MCF 10A (cell line): Measurements from ENCODE around the gene LRRN2. TPM values are rescaled to one million over a fixed set of nuclear protein-coding genes. Genes with fewer than 3 reads are reported as not detected.

ENCODE experiments used
- BruUV-seq: library from RNA; stranded (reverse); fragments of 400-500 nt; replicated peaks from 2 replicates; lab custom pipeline; 2021; lab: Mats Ljungman, UMichigan
- CTCF ChIA-PET: fragments of 300-600 bp; sonication (Branson Sonifier 250); formaldehyde crosslinking; extraction: SDS; loops from one replicate; lab custom pipeline; 2021; ENCODE audit warnings: antibody characterized with exemption, inconsistent platforms; lab: Yijun Ruan, JAX
- POLR2A ChIA-PET: fragments of 300-600, 350-650 bp; sonication (Branson Sonifier 250); formaldehyde crosslinking; extraction: SDS; loops from one replicate; lab custom pipeline; 2020; ENCODE audit warnings: antibody characterized with exemption, inconsistent platforms; lab: Yijun Ruan, JAX
- DNase-seq: peaks from one replicate; pipeline ENCODE4 v3.0.0-alpha.2; 2018; ENCODE audit not compliant: unreplicated experiment
- H3K27ac Mint-ChIP-seq: one replicate; pipeline ENCODE4 v1.8.0; 2022; ENCODE audit warnings: mild to moderate bottlenecking, low read depth, mixed read lengths; ENCODE audit not compliant: unreplicated experiment
- H3K27me3 Mint-ChIP-seq: one replicate; pipeline ENCODE4 v1.8.0; 2022; ENCODE audit warnings: mixed read lengths; ENCODE audit not compliant: insufficient read depth, unreplicated experiment
- H3K36me3 Mint-ChIP-seq: one replicate; pipeline ENCODE4 v1.8.0; 2022; ENCODE audit warnings: mild to moderate bottlenecking, moderate library complexity, mixed read lengths; ENCODE audit not compliant: insufficient read depth, unreplicated experiment
- H3K4me1 Mint-ChIP-seq: one replicate; pipeline ENCODE4 v1.8.0; 2022; ENCODE audit warnings: mixed read lengths; ENCODE audit not compliant: insufficient read depth, unreplicated experiment
- H3K4me3 Mint-ChIP-seq: one replicate; pipeline ENCODE4 v1.8.0; 2022; ENCODE audit warnings: mild to moderate bottlenecking, moderate library complexity, mixed read lengths; ENCODE audit not compliant: unreplicated experiment
- H3K9me3 Mint-ChIP-seq: one replicate; pipeline ENCODE4 v1.8.0; 2022; ENCODE audit warnings: mixed read lengths; ENCODE audit not compliant: unreplicated experiment
- intact Hi-C: fragments of 100-400 bp; cut with micrococcal nuclease; formaldehyde crosslinking; loops from 2 replicates; pipeline ENCODE4 v1.14.1; 2022
- total RNA-seq: library from RNA; stranded (reverse); gene quantifications from 2 replicates; pipeline ENCODE4 v1.2.3, GENCODE V29; 2022
- TF ChIP-seq, protein P1 (sequence below): fragments of 200-600 bp; IDR thresholded peaks from one replicate; pipeline ENCODE4 v1.8.0; 2022; ENCODE audit warnings: antibody characterized with exemption, mild to moderate bottlenecking; ENCODE audit not compliant: unreplicated experiment

LRRN2 gene
- total RNA-seq, 1 experiment from 2014 or later = not detected

DNA sequence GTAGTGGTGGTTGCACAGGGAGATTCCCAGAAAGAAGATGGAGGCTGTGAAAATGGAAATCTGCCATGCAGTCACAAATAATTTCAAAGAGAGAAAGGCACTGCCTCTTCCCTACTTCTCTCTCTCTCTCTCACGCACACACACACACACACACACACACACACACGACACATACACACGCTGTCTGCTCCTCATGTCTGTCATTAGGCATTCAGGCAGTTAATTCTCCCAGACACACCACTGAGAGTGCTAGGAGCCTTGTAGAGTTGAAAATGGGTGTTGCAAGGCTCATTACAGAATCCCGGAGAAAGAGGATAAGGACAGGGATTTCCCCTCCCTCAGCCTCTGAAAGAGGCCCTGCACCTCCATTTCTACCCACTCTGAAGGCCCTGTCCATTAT, 47.8 kb upstream of the LRRN2 start:
- no peak for DNase-seq
- peaks cover 6% of the 10 kb centered on the region for H3K4me1 Mint-ChIP-seq
- intact Hi-C loops = no loop called here
- ChIA-PET POLR2A (interaction anchor here (0.7 kb wide), 1 partner anchor 11 kb away, joined by 4 read pairs; no protein-coding TSS in a partner anchor), CTCF (interaction anchor here (1.2 to 3.0 kb wide), 5 partner anchors 14 to 570 kb away, joined by 5 to 23 read pairs (median 7); no protein-coding TSS in a partner anchor)
- no peak overlapping the region for H3K27ac Mint-ChIP-seq
- BruUV-seq = no TSS peak
- H3K9me3 Mint-ChIP-seq = peaks cover 11% of the 10 kb centered on the region
- H3K27me3 Mint-ChIP-seq = peaks cover 63% of the 10 kb centered on the region
- TF ChIP-seq, protein P1, sequence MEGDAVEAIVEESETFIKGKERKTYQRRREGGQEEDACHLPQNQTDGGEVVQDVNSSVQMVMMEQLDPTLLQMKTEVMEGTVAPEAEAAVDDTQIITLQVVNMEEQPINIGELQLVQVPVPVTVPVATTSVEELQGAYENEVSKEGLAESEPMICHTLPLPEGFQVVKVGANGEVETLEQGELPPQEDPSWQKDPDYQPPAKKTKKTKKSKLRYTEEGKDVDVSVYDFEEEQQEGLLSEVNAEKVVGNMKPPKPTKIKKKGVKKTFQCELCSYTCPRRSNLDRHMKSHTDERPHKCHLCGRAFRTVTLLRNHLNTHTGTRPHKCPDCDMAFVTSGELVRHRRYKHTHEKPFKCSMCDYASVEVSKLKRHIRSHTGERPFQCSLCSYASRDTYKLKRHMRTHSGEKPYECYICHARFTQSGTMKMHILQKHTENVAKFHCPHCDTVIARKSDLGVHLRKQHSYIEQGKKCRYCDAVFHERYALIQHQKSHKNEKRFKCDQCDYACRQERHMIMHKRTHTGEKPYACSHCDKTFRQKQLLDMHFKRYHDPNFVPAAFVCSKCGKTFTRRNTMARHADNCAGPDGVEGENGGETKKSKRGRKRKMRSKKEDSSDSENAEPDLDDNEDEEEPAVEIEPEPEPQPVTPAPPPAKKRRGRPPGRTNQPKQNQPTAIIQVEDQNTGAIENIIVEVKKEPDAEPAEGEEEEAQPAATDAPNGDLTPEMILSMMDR = no peak
- no peaks in the 10 kb centered on the region for H3K36me3 Mint-ChIP-seq
- no peak overlapping the region for H3K4me3 Mint-ChIP-seq

DNA sequence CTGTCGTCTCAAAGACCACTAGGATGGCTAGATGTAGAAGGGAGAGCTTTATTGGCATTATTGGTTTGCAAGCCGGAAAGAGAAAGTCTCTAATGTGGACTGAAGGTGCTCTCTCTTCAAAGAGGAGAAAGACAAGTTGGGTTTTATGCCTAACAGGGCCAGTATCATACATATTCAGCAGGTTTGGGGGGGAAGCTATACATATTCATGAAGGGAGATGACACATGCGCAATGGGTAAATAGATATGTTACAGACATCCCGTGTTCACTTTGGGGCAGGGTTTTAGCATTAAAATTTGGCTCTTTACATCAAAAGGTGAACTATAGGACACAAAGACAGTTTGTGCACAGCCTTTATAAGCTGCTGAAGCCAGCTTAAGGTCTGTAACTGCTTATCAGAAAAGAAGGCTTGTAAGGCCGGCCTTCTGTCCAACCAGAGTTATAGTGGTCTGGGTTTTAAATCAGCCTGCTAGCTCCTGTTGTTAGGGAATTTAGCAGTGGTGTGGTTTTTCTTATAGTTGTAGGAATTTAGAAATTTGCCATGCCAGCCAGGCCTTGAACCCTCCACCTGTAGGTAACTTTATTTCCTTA, 46.5 kb upstream of the LRRN2 start:
- no TSS peak for BruUV-seq
- Mint-ChIP-seq H3K27ac (no peak overlapping the region), H3K36me3 (no peaks in the 10 kb centered on the region), H3K27me3 (peaks cover 51% of the 10 kb centered on the region), H3K9me3 (no peaks in the 10 kb centered on the region), H3K4me1 (peaks cover 8% of the 10 kb centered on the region), H3K4me3 (no peak overlapping the region)
- DNase-seq = no peak
- intact Hi-C loops = no loop called here
- CTCF ChIA-PET = interaction anchor here (0.6 to 3.0 kb wide), 14 partner anchors 10 to 1066 kb away, joined by 3 to 23 read pairs (median 4); no protein-coding TSS in a partner anchor
- TF ChIP-seq, protein P1 = no peak
- POLR2A ChIA-PET = interaction anchor here (0.7 to 1.9 kb wide), 4 partner anchors 12 to 1106 kb away, joined by 3 to 6 read pairs (median 4); no protein-coding TSS in a partner anchor

- peaks cover 45% of the 10 kb centered on the region for H3K27me3 Mint-ChIP-seq
- BruUV-seq = no TSS peak
- ChIA-PET CTCF (interaction anchor here (0.6 to 3.0 kb wide), 13 partner anchors 10 to 1065 kb away, joined by 3 to 23 read pairs (median 4); no protein-coding TSS in a partner anchor), POLR2A (interaction anchor here (0.7 to 1.9 kb wide), 4 partner anchors 13 to 71 kb away, joined by 3 to 6 read pairs (median 4); no protein-coding TSS in a partner anchor)
- no peaks in the 10 kb centered on the region for H3K36me3 Mint-ChIP-seq
- peaks cover 12% of the 10 kb centered on the region for H3K4me1 Mint-ChIP-seq
- no peak overlapping the region for H3K4me3 Mint-ChIP-seq
- no peak for DNase-seq
- intact Hi-C loops = no loop called here
- H3K9me3 Mint-ChIP-seq = no peaks in the 10 kb centered on the region
- TF ChIP-seq, protein P1 = no peak
- H3K27ac Mint-ChIP-seq = no peak overlapping the region
Observed at GRCh38 chr1:204731509-204731908, 46.0 kb upstream of the LRRN2 start.

DNA sequence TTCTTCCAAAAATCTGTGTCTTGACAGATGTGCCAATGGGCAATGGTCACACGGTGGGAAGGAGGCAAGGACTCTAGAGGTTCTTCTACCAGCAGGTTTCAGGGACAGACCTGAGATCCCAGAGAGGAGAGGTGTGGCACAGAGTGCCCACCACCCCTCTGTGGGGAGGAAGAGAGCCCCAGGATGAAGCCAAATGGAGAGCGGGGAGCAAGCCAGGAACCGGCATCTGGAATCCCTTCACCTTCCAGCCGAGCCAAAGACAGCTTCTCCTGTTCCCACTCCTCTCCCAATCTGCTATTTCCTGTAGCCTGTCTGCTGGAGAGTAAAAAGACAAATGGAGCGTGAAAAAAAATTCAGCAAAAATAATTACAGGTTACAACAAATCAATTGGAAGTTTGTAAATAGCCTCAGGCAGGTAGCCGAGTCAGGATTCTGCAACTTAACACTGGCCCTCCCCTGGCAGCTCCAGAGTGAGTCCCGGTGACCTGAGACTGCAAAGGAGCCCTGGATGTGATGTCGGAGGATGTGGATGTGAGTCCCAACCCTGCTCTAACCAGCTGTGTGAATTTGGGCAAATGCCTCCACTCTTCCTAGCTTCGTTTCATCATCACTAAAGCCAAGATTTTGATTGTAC, 45.4 kb upstream of the LRRN2 start:
- Mint-ChIP-seq H3K27ac (no peak overlapping the region), H3K36me3 (no peaks in the 10 kb centered on the region), H3K4me3 (no peak overlapping the region), H3K27me3 (peaks cover 40% of the 10 kb centered on the region), H3K4me1 (peaks cover 17% of the 10 kb centered on the region), H3K9me3 (no peaks in the 10 kb centered on the region)
- peak; percentile 47 for DNase-seq
- ChIA-PET POLR2A (interaction anchor here (0.7 to 1.9 kb wide), 4 partner anchors 13 to 71 kb away, joined by 3 to 6 read pairs (median 4); no protein-coding TSS in a partner anchor), CTCF (interaction anchor here (0.6 to 3.0 kb wide), 10 partner anchors 9 to 331 kb away, joined by 3 to 23 read pairs (median 4); no protein-coding TSS in a partner anchor)
- TF ChIP-seq, protein P1 = no peak
- no TSS peak for BruUV-seq
- intact Hi-C loops = no loop called here
